OCI-LY7 (cell line): ENCODE measurements around the gene GBA3. TPM values are rescaled to one million over a fixed set of nuclear protein-coding genes. Genes with fewer than 3 reads are reported as not detected.

Experiments
- BruUV-seq: library from RNA; stranded (reverse); fragments of 400-500 nt; replicated peaks from 2 replicates; lab custom pipeline; 2021; lab: Mats Ljungman, UMichigan
- CTCF ChIA-PET: fragments of 300-600 bp; sonication (Branson Sonifier 250); formaldehyde crosslinking; loops from one replicate; lab custom pipeline; 2022; ENCODE audit warnings: antibody characterized with exemption; ENCODE audit not compliant: unreplicated experiment; lab: Charles Lee
- POLR2A ChIA-PET: fragments of 300-600 bp; sonication (Branson Sonifier 250); formaldehyde crosslinking; loops from one replicate; lab custom pipeline; 2022; ENCODE audit warnings: antibody characterized with exemption; lab: Charles Lee
- DNase-seq: peaks from one replicate; pipeline ENCODE4 v3.0.0-alpha.2; 2015; ENCODE audit warnings: low spot score
- H2AFZ ChIP-seq: fragments of 200-600 bp; sonication (generic), shearing (Covaris generic); 2 replicates; pipeline ENCODE4 v1.6.1; 2014; ENCODE audit warnings: mild to moderate bottlenecking, antibody characterized with exemption, low read length, moderate library complexity
- H3K27ac ChIP-seq: fragments of 200-600 bp; sonication (generic); 2 replicates; pipeline ENCODE4 v1.5.1; 2014; ENCODE audit warnings: mixed run types, low read depth, mild to moderate bottlenecking, moderate library complexity, low read length, inconsistent platforms; ENCODE audit not compliant: poor library complexity, severe bottlenecking
- H3K36me3 ChIP-seq: fragments of 200-600 bp; sonication (generic); 2 replicates; pipeline ENCODE4 v1.6.1; 2014; ENCODE audit warnings: mild to moderate bottlenecking, antibody characterized with exemption, low read length, moderate library complexity, mixed read lengths; ENCODE audit not compliant: insufficient read depth
- H3K4me1 ChIP-seq: fragments of 200-600 bp; sonication (generic); 2 replicates; pipeline ENCODE4 v1.5.1; 2014; ENCODE audit warnings: mild to moderate bottlenecking, low read length; ENCODE audit not compliant: insufficient read depth, poor library complexity, severe bottlenecking
- H3K4me2 ChIP-seq: fragments of 200-600 bp; sonication (generic); 2 replicates; pipeline ENCODE4 v1.6.1; 2014; ENCODE audit warnings: mild to moderate bottlenecking, low read length
- H3K4me3 ChIP-seq: fragments of 200-600 bp; sonication (generic); 2 replicates; pipeline ENCODE4 v1.5.1; 2014; ENCODE audit warnings: mild to moderate bottlenecking, low read depth, low read length; ENCODE audit not compliant: poor library complexity, severe bottlenecking
- H3K79me2 ChIP-seq: fragments of 200-600 bp; sonication (generic); 2 replicates; pipeline ENCODE4 v1.6.1; 2016; ENCODE audit warnings: low read depth, mild to moderate bottlenecking, low read length, moderate library complexity, mixed read lengths; ENCODE audit not compliant: insufficient read depth
- H3K9me2 ChIP-seq: fragments of 200-600 bp; sonication (generic); 2 replicates; pipeline ENCODE4 v1.6.1; 2016; ENCODE audit warnings: mild to moderate bottlenecking, low read length, mixed read lengths; ENCODE audit not compliant: insufficient read depth
- H3K9me3 ChIP-seq: fragments of 200-600 bp; sonication (generic); 2 replicates; pipeline ENCODE4 v1.6.1; 2014; ENCODE audit warnings: mild to moderate bottlenecking, mixed run types, low read length, mixed read lengths
- H4K20me1 ChIP-seq: fragments of 200-600 bp; sonication (generic); 2 replicates; pipeline ENCODE4 v1.6.1; 2014; ENCODE audit warnings: mild to moderate bottlenecking, antibody characterized with exemption, low read length, moderate library complexity, mixed read lengths; ENCODE audit not compliant: insufficient read depth
- CTCF ChIP-seq: fragments of 200-600 bp; sonication (generic); conservative IDR thresholded peaks from 2 replicates; pipeline ENCODE4 v1.5.1; 2014; ENCODE audit warnings: mild to moderate bottlenecking, antibody characterized with exemption, low read length, moderate library complexity, mixed read lengths
- EZH2phosphoT487 ChIP-seq: fragments of 200-600 bp; sonication (generic); IDR thresholded peaks from 2 replicates; pipeline ENCODE4 v1.6.1; 2018; ENCODE audit warnings: low read depth, borderline replicate concordance, mild to moderate bottlenecking, mixed run types, antibody characterized with exemption, low read length, moderate library complexity, mixed read lengths
- intact Hi-C: fragments of 100-400 bp; cut with micrococcal nuclease; formaldehyde crosslinking; loops from one replicate; pipeline ENCODE4 v1.10.0; 2022; ENCODE audit not compliant: unreplicated experiment
- total RNA-seq, 2 experiments: library from RNA; depleted of rRNA in 1 of 2; stranded (reverse); fragments of >200 nt in 1 of 2; shearing (Covaris generic) in 1 of 2; gene quantifications; 2 replicates each; pipeline ENCODE4 v1.2.3, GENCODE V29; 2014 to 2022

Gene GBA3
- total RNA-seq, 2 experiments from 2014 or later, result not detected

- no TSS peak for BruUV-seq
- CTCF ChIA-PET, result no interaction called here
- H3K79me2 ChIP-seq, result no peaks in the 10 kb centered on the region
- H3K4me1 ChIP-seq, result no peaks in the 10 kb centered on the region
- no peak overlapping the region for H3K4me2 ChIP-seq
- no peak overlapping the region for H2AFZ ChIP-seq
- no peaks in the 10 kb centered on the region for H3K9me3 ChIP-seq
- H3K4me3 ChIP-seq, result no peak overlapping the region
- H3K27ac ChIP-seq, result no peak overlapping the region
- H3K36me3 ChIP-seq, result no peaks in the 10 kb centered on the region
- POLR2A ChIA-PET, result interaction anchor here (0.8 kb wide), 2 partner anchors 25 to 26 kb away, joined by 3 read pairs; no protein-coding TSS in a partner anchor
- no peak for DNase-seq
- intact Hi-C loops, result no loop called here
- no peaks in the 10 kb centered on the region for H4K20me1 ChIP-seq
- H3K9me2 ChIP-seq, result no peaks in the 10 kb centered on the region
- TF ChIP-seq EZH2phosphoT487 (no peak), CTCF (no peak)
Measured at GRCh38 chr4:22741744-22742143, 49.0 kb downstream of the GBA3 start.

- TF ChIP-seq EZH2phosphoT487, result no peak
- H3K9me2 ChIP-seq, result no peaks in the 10 kb centered on the region
- no peaks in the 10 kb centered on the region for H3K4me1 ChIP-seq
- H3K9me3 ChIP-seq, result no peaks in the 10 kb centered on the region
- CTCF ChIA-PET, result no interaction called here
- DNase-seq, result no peak
- no peaks in the 10 kb centered on the region for H4K20me1 ChIP-seq
- no TSS peak for BruUV-seq
- no peaks in the 10 kb centered on the region for H3K36me3 ChIP-seq
- intact Hi-C loops, result no loop called here
- no peak overlapping the region for H2AFZ ChIP-seq
- H3K4me3 ChIP-seq, result no peak overlapping the region
- POLR2A ChIA-PET, result no interaction called here
- no peaks in the 10 kb centered on the region for H3K79me2 ChIP-seq
- H3K27ac ChIP-seq, result no peak overlapping the region
- no peak overlapping the region for H3K4me2 ChIP-seq
Measured at GRCh38 chr4:22743290-22743689, 50.6 kb downstream of the GBA3 start.

DNA sequence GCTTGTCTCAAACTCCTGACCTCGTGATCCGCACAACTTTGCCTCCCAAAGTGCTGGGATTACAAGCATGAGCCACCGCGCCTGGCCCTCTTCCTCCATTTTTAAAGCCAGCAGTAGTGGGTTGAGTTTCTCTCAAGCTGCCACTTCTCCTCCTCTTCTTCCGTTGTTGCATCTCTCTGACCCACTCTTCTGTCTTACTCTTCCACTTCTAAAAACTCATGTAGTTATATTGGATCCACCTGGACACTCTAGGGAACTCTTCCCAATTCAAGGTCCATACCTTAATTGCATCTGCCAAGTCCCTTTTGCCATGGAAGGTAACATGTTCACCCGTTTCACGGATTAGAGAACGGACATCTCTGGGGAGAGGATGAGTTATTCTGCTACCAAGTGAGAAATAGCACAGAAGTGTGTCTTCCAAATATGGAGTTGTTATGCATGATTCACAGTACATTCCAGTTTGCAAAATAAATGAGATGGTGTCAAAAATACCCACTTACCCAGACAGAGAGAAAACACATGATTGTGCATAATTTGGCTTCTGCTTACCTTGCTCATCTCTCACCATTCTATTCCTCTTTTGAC lies 51.8 kb downstream of the GBA3 start:
- no peaks in the 10 kb centered on the region for H3K4me1 ChIP-seq
- H4K20me1 ChIP-seq, result no peaks in the 10 kb centered on the region
- intact Hi-C loops, result no loop called here
- H3K9me2 ChIP-seq, result no peaks in the 10 kb centered on the region
- H3K79me2 ChIP-seq, result no peaks in the 10 kb centered on the region
- DNase-seq, result no peak
- POLR2A ChIA-PET, result interaction anchor here (0.6 kb wide), 1 partner anchor 16 kb away, joined by 3 read pairs; no protein-coding TSS in a partner anchor
- CTCF ChIA-PET, result no interaction called here
- H3K27ac ChIP-seq, result no peak overlapping the region
- no peaks in the 10 kb centered on the region for H3K9me3 ChIP-seq
- no TSS peak for BruUV-seq
- H3K36me3 ChIP-seq, result no peaks in the 10 kb centered on the region
- no peak overlapping the region for H2AFZ ChIP-seq
- no peak overlapping the region for H3K4me3 ChIP-seq
- no peak for TF ChIP-seq EZH2phosphoT487
- no peak for TF ChIP-seq CTCF
- no peak overlapping the region for H3K4me2 ChIP-seq
